Measurements from ENCODE around the gene ARSB.

The ARSB gene
- total RNA-seq, result 95.4 to 206 (median 152) reads per million in 17 experiments

- peak; percentile 71 to 89 (median 82) for DNase-seq
Measured at GRCh38 chr5:78985116-78985724, at the start of gene ARSB. TSS of gene ARSB (minus strand) at chr5:78985310. CDS start at chr5:78985248, 62 bp downstream.

- no peak for DNase-seq
Measured at GRCh38 chr5:79032782-79033181, 47.7 kb upstream of the ARSB start.

- DNase-seq, result no peak
Measured at GRCh38 chr5:79032031-79032695, 47.1 kb upstream of the ARSB start.

- no peak for DNase-seq
Measured at GRCh38 chr5:79031485-79031867, 46.4 kb upstream of the ARSB start.

GRCh38 chr5:79030663-79031484, 45.8 kb upstream of the ARSB start:
- no peak for DNase-seq

GRCh38 chr5:79025054-79025472, 40.0 kb upstream of the ARSB start:
- peak; percentile 71 to 84 (median 78) for DNase-seq

GRCh38 chr5:79023947-79024346, 38.8 kb upstream of the ARSB start:
- DNase-seq, result no peak

GRCh38 chr5:79023348-79023747, 38.2 kb upstream of the ARSB start:
- no peak for DNase-seq

GRCh38 chr5:79022771-79023170, 37.7 kb upstream of the ARSB start:
- DNase-seq, result no peak

GRCh38 chr5:79021753-79022152, 36.6 kb upstream of the ARSB start:
- no peak for DNase-seq

GRCh38 chr5:79020861-79021561, 35.9 kb upstream of the ARSB start:
- DNase-seq, result peak; percentile 72 to 80 (median 77)

- DNase-seq, result no peak
Measured at GRCh38 chr5:79014631-79015030, 29.5 kb upstream of the ARSB start.

- DNase-seq, result no peak
Measured at GRCh38 chr5:79011869-79012268, 26.8 kb upstream of the ARSB start.

- no peak for DNase-seq
Measured at GRCh38 chr5:79011219-79011836, 26.2 kb upstream of the ARSB start.

GRCh38 chr5:79008362-79008761, 23.3 kb upstream of the ARSB start:
- DNase-seq, result no peak

GRCh38 chr5:79007872-79008271, 22.8 kb upstream of the ARSB start:
- no peak for DNase-seq

GRCh38 chr5:79005936-79006631, 21.0 kb upstream of the ARSB start:
- no peak for DNase-seq

GRCh38 chr5:79005151-79005550, 20.0 kb upstream of the ARSB start:
- DNase-seq, result no peak

GRCh38 chr5:79002374-79002773, 17.3 kb upstream of the ARSB start:
- DNase-seq, result no peak

- DNase-seq, result peak in 1 of 4 experiments; percentile 10
Measured at GRCh38 chr5:79001471-79001870, 16.4 kb upstream of the ARSB start.

GRCh38 chr5:78997090-78997489, 12.0 kb upstream of the ARSB start:
- DNase-seq, result no peak

- no peak for DNase-seq
Measured at GRCh38 chr5:78995521-78996007, 10.5 kb upstream of the ARSB start.

All from suppressor macrophage (primary cell).